ENCODE results near the gene SBK2. TPM values are rescaled to one million over a fixed set of nuclear protein-coding genes. Genes with fewer than 3 reads are reported as not detected.

SBK2 gene
- total and polyA plus RNA-seq, 2 donors (not counting 1 experiment from before 2014, with no cell fraction given) = not detected

GRCh38 chr19:55525289-55526101 is 11.4 kb downstream of the SBK2 start:
- H3K27me3 ChIP-seq (ENCODE audit: control insufficient read depth, insufficient read depth, low read length) = no peaks in the 10 kb centered on the region
- DNase-seq (ENCODE audit: low read depth in 2 of 2) = no peak

DNA sequence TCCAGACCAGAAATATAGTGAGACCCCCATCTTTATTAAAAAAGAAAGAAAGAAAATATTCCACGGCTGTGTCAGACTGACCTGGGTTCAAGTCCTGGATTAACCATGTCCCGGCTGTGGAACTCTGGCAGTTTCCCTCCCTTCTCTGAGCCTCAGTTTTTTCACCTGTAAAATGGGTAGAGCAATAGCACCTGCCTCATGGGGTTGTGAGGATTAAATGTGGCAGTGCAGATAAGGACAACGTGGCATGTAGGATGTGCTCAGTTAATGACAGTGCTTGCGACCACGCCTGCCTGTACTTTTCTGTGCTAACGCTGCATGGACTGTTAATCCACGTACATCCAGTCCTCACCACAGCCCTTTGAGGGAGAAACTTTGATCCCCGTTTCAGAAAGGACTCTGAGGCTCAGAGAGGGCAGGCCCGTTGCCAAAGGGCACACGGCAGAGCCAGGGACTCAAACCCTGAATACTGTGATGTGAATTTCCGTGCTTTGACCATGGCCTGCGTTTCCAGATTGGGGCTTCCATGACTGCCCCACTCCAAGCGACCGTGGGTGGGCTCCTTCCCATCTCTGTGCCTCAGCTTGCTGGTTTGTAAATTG is 16.1 kb downstream of the SBK2 start:
- Histone ChIP-seq H3K9me3 (ENCODE audit: control insufficient read depth, insufficient read depth, low read depth, low read length) (no peaks in the 10 kb centered on the region), H4K20me1 (ENCODE audit: control insufficient read depth, extremely low read depth, insufficient read depth, low read length) (no peaks in the 10 kb centered on the region), H3K9ac (ENCODE audit: insufficient read depth, low read length) (no peak overlapping the region), H3K27me3 (ENCODE audit: control insufficient read depth, insufficient read depth, low read length) (no peaks in the 10 kb centered on the region), H3K27ac (ENCODE audit: insufficient read depth, low read length) (no peak overlapping the region), H3K4me1 (ENCODE audit: control insufficient read depth, extremely low read depth, insufficient read depth, low read length) (peaks cover 9% of the 10 kb centered on the region), H3K4me2 (ENCODE audit: extremely low read depth, insufficient read depth, low read length) (no peak overlapping the region), H3K4me3 (replicated peaks in 1 of 4; ENCODE audit: control extremely low read depth in 1 of 4, insufficient read depth in 1 of 4, low read depth in 3 of 4, low read length in 4 of 4) (no peak overlapping the region), H2AFZ (ENCODE audit: low read length) (no peak overlapping the region), H3K36me3 (ENCODE audit: control insufficient read depth, insufficient read depth, low read length) (peaks cover 2% of the 10 kb centered on the region), H3K79me2 (ENCODE audit: control insufficient read depth, insufficient read depth, low read length) (no peaks in the 10 kb centered on the region)
- TF ChIP-seq, protein P1, sequence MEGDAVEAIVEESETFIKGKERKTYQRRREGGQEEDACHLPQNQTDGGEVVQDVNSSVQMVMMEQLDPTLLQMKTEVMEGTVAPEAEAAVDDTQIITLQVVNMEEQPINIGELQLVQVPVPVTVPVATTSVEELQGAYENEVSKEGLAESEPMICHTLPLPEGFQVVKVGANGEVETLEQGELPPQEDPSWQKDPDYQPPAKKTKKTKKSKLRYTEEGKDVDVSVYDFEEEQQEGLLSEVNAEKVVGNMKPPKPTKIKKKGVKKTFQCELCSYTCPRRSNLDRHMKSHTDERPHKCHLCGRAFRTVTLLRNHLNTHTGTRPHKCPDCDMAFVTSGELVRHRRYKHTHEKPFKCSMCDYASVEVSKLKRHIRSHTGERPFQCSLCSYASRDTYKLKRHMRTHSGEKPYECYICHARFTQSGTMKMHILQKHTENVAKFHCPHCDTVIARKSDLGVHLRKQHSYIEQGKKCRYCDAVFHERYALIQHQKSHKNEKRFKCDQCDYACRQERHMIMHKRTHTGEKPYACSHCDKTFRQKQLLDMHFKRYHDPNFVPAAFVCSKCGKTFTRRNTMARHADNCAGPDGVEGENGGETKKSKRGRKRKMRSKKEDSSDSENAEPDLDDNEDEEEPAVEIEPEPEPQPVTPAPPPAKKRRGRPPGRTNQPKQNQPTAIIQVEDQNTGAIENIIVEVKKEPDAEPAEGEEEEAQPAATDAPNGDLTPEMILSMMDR (conservative IDR thresholded peaks at IDR 0.05 in 1 of 2, IDR thresholded peaks at IDR 0.05 in 1 of 2; ENCODE audit: low read depth in 1 of 2, low read length in 2 of 2) = no peak
- no peak for TF ChIP-seq EZH2 (IDR thresholded peaks at IDR 0.05; ENCODE audit: low read length, missing control alignments)
- no peak for DNase-seq (ENCODE audit: low read depth in 2 of 2)

More at GRCh38 chr19:55525289-55526101, 11.4 kb downstream of the SBK2 start:
- Histone ChIP-seq H4K20me1 (ENCODE audit: control insufficient read depth, extremely low read depth, insufficient read depth, low read length) (no peaks in the 10 kb centered on the region), H3K36me3 (ENCODE audit: control insufficient read depth, insufficient read depth, low read length) (no peaks in the 10 kb centered on the region), H3K9me3 (ENCODE audit: control insufficient read depth, insufficient read depth, low read depth, low read length) (no peaks in the 10 kb centered on the region), H3K27ac (ENCODE audit: insufficient read depth, low read length) (no peak overlapping the region), H2AFZ (ENCODE audit: low read length) (no peak overlapping the region), H3K79me2 (ENCODE audit: control insufficient read depth, insufficient read depth, low read length) (no peaks in the 10 kb centered on the region), H3K4me3 (replicated peaks in 1 of 4; ENCODE audit: control extremely low read depth in 1 of 4, insufficient read depth in 1 of 4, low read depth in 3 of 4, low read length in 4 of 4) (no peak overlapping the region), H3K4me2 (ENCODE audit: extremely low read depth, insufficient read depth, low read length) (no peak overlapping the region), H3K4me1 (ENCODE audit: control insufficient read depth, extremely low read depth, insufficient read depth, low read length) (peaks cover 10% of the 10 kb centered on the region), H3K9ac (ENCODE audit: insufficient read depth, low read length) (no peak overlapping the region)
- TF ChIP-seq, protein P1 (conservative IDR thresholded peaks at IDR 0.05 in 1 of 2, IDR thresholded peaks at IDR 0.05 in 1 of 2; ENCODE audit: low read depth in 1 of 2, low read length in 2 of 2) = no peak
- TF ChIP-seq EZH2 (IDR thresholded peaks at IDR 0.05; ENCODE audit: low read length, missing control alignments) = no peak

DNA sequence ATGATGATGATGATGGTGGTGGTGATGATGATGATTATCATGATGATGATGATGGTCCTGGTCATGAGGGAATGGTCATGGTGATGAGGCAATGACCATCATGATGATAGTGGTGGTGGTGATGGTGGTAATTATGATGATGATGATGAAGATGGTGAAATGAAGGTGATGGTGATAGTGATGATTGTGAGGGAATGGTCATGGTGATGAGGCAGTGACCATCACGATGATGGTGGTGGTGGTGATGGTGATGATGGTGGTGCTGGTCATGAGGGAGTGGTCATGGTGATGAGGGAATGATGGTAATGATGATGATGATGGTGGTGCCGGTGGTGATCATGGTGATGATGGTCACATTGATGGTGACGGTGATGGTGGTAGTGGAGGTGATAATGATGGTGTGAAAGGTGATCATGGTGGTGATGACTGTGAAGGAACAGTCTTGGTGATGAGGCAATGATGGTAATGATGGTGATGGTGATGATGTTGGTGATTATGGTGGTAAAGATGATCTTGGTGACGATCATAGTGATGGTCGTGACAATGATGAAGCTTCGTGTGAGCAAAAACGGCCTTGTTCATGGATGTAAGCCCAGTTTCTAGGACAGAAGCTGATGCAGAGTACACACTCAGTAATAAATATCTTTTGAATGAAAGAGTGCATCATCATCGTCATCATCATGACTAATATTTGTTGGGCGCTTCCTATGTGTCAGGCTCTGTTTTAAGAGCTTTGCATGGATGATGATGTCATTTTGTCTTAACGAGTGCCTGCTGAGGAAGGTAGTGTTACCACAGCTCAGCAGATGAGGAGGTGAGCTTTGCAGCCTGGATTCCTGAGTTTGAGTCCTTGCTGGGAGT is 17.3 kb downstream of the SBK2 start:
- DNase-seq (ENCODE audit: low read depth in 2 of 2) = peak; percentile 70 to 89
- H3K9me3 ChIP-seq (ENCODE audit: control insufficient read depth, insufficient read depth, low read depth, low read length) = no peaks in the 10 kb centered on the region
- H3K79me2 ChIP-seq (ENCODE audit: control insufficient read depth, insufficient read depth, low read length) = no peaks in the 10 kb centered on the region
- no peak overlapping the region for H3K4me2 ChIP-seq (ENCODE audit: extremely low read depth, insufficient read depth, low read length)
- H3K9ac ChIP-seq (ENCODE audit: insufficient read depth, low read length) = no peak overlapping the region
- H3K4me1 ChIP-seq (ENCODE audit: control insufficient read depth, extremely low read depth, insufficient read depth, low read length) = peaks cover 7% of the 10 kb centered on the region
- H3K4me3 ChIP-seq (replicated peaks in 1 of 4; ENCODE audit: control extremely low read depth in 1 of 4, insufficient read depth in 1 of 4, low read depth in 3 of 4, low read length in 4 of 4) = no peak overlapping the region
- H4K20me1 ChIP-seq (ENCODE audit: control insufficient read depth, extremely low read depth, insufficient read depth, low read length) = no peaks in the 10 kb centered on the region
- peaks cover 2% of the 10 kb centered on the region for H3K36me3 ChIP-seq (ENCODE audit: control insufficient read depth, insufficient read depth, low read length)
- no peak overlapping the region for H2AFZ ChIP-seq (ENCODE audit: low read length)
- peak overlapping the region; percentile 67 for H3K27ac ChIP-seq (ENCODE audit: insufficient read depth, low read length)
- H3K27me3 ChIP-seq (ENCODE audit: control insufficient read depth, insufficient read depth, low read length) = no peaks in the 10 kb centered on the region
- no peak for TF ChIP-seq EZH2 (IDR thresholded peaks at IDR 0.05; ENCODE audit: low read length, missing control alignments)
- TF ChIP-seq, protein P1 (conservative IDR thresholded peaks at IDR 0.05 in 1 of 2, IDR thresholded peaks at IDR 0.05 in 1 of 2; ENCODE audit: low read depth in 1 of 2, low read length in 2 of 2) = no peak
